ENCODE results near the gene PGGT1B.

Gene PGGT1B

GRCh38 chr5:115179394-115180164, 83.1 kb downstream of the PGGT1B start:
- no peak for DNase-seq

DNA sequence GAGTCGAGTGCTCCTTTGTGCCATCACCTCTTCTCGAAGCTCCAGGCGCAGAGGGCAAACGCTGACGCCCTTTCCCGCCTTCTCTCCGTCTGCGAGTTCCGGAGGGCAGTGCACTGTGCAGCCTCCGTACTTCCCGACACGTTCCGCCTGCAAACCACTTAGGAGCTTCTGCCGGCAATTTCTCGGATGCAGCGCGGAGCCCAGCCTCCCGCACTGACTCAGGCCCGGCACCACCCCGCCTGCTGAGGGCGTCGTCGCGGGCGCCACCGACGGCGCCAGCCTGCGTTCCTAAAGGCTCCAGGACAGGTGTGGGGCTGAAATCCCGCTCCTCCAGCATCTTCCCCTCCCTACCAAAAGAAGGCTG, 83.7 kb downstream of the PGGT1B start:
- no peak for DNase-seq

DNA sequence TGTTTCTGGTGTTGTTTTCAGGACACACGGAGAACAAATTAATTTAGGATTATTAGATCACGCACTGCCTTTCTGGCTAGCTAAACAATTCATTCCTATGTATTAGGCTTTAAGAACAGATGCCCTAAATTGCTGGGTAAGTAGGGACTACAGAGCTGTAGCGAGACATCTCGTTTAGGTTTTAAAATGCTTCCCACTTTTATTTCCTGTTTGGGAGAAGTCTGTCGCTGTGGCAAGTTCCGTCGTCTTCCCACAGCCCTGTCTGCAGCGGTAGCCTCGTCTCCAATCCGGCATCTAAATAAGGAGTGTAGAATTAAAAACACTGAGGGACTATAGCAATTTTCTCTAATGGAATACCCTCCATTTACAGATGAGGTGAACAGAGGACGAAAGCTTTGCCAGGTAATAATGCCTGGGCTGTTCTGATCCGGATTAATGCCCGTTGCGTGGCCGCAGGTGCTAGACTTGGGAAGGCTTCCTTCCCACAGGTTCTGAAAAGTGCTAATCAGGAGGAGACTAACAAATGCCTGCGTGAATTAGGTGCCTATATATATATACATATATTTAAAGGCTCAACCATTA, 91.7 kb downstream of the PGGT1B start:
- no peak for DNase-seq

DNA sequence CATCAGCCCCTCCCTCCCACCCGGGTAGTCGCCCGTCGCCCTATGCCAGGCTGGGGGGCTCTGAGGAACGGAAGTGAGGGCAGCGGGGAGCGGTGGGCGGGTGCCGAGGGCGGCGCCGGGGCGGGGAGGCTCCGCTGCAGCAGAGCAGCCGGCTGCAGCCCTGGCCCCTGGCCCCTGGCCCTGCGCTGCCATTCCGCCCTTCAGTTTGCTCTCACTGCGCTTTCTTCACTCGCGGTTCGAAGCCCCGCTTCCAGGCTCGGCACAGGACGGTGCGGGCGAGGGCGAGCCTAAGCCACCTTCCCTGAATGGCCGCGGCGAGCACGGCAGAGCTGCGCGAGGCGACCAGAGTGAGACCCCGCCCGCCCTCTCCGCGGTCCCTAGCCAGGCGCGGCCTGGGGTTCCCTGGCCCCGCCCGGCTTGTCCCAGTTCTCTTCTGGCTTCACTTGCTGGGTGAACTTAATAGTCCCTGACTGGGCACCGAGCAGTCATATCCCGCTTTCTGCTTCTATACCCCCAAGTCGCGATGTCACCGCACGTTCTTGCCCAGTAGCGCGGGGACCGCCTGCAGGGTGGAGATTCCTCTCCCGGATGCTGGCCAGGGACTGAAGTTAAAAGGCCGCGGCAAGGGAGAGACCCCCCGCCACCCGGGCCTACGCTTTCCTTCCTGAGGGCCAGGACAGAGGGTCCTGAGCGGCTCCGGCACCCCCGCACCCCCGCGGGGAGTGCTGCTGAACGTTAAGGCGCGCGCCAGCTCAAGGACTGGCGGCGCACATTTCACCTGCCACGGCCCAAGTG, 92.3 kb downstream of the PGGT1B start:
- no peak for DNase-seq

GRCh38 chr5:115169487-115170133, 93.1 kb downstream of the PGGT1B start, which contains the start of gene TRIM36:
TRIM36 (minus strand) TSS chr5:115169908; CDS start chr5:115169634, 274 bp downstream.
- peak; percentile 89 for DNase-seq

DNA sequence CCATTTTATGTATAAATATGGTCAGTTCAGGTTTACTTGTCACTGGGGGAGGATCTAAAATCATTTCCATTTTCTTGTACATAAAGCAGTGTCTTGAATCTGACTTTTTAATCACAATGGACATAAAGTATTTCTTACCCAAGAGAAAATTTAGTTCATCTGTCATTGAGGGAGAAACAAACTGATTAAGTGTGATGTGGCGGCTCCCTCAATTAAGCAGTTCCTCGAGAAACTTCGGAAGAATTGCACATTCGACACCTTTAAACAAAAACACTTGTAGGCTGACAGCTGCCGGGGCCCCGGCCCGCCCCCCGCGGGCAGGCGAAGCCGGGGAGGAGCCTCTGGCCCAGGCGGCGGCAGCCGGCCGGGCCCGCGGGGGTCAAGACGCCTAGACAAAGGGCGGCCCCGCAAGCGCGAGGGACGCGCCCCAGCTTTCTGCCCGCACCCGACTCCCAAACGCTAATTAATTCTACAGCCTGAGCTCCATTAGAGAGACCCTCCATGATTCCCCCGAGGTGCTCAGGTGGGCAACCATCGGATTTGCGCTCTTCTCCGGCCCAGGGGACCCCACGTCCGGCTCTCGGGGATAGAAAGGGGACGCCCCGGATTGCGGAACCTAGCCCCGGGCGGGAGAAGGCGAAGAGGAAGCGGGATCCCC, 93.7 kb downstream of the PGGT1B start:
- DNase-seq, result no peak

GRCh38 chr5:115166744-115167393, 95.8 kb downstream of the PGGT1B start:
- DNase-seq, result no peak

- no peak for DNase-seq
Measured at GRCh38 chr5:115165790-115166189, 96.9 kb downstream of the PGGT1B start.

- DNase-seq, result peak; percentile 84
Measured at GRCh38 chr5:115160975-115161475, 101.7 kb downstream of the PGGT1B start.

Measured in NCI-H2029 treated with DMSO at 0.1 percent for 48 hours (cell line).